Measurements from ENCODE around the gene ABHD12.

The ABHD12 gene

DNA sequence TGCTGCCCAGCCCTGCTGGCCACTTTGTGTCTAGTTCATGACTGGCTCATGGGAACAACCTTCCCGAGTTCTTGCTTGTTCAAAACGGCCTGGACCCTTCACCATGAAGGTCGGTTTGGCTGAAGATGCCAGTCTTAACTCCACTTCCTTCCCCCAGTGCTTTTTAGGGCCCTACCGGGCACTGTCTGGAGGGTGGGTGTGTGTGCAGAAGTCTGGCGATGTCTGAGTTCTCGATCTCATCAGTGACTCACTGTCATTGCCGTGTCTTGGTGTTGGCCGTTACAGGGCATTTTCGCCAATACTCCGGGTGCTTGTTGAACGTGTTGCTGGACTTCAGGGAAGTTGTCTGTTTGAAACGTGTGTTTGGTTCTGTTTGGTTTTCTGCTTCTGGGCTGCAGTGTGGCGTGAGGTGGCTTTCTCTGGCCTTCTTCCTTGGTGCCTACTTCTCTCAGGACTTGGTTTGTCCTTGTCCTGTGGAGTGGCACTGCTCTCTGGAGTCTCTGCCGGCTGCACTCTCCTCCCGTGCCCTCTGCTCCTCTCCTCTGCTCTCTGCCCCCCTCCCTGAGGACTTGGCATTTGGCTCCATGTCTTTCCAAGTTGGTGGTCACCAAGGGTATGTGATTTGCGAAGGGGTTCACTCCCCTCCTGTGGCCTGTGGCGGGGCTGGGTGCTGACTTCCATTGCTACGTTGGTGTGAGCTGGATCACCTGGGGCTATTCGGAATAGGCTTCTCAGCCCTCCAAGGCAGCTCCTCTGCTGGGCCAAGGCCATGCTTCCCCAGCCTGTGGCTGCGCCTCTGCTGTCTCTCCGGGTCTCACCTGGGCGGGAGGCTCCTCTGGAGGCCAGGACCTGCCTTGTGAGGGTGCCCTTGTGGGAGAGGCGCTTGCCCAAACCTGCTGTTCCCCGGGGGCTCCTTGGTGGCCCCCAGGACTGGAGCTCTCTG, 104.5 kb downstream of the ABHD12 start:
- ATAC-seq, result no peak
- TF ChIP-seq GLIS3 (CRISPR knock-in tag; IDR thresholded peaks at IDR 0.05), result no peak
- no peak for TF ChIP-seq ZNF70 (CRISPR knock-in tag; IDR thresholded peaks at IDR 0.05)
- TF ChIP-seq RARB (CRISPR knock-in tag; IDR thresholded peaks at IDR 0.05), result no peak
- TF ChIP-seq ISL1 (CRISPR knock-in tag; IDR thresholded peaks at IDR 0.05), result no peak
- no peak for TF ChIP-seq OSR1 (CRISPR knock-in tag; IDR thresholded peaks at IDR 0.05)
- TF ChIP-seq ARNTL (CRISPR knock-in tag; IDR thresholded peaks at IDR 0.05; ENCODE audit: borderline replicate concordance, low read depth), result no peak
- no peak for TF ChIP-seq SNAI2 (CRISPR knock-in tag; IDR thresholded peaks at IDR 0.05)
- no peak for TF ChIP-seq BACH2 (CRISPR knock-in tag; IDR thresholded peaks at IDR 0.05; ENCODE audit: borderline replicate concordance)
- no peak for TF ChIP-seq TOX (CRISPR knock-in tag; IDR thresholded peaks at IDR 0.05; ENCODE audit: borderline replicate concordance)
- TF ChIP-seq PPARA (CRISPR knock-in tag; IDR thresholded peaks at IDR 0.05; ENCODE audit: borderline replicate concordance), result no peak
- TF ChIP-seq, protein P1, sequence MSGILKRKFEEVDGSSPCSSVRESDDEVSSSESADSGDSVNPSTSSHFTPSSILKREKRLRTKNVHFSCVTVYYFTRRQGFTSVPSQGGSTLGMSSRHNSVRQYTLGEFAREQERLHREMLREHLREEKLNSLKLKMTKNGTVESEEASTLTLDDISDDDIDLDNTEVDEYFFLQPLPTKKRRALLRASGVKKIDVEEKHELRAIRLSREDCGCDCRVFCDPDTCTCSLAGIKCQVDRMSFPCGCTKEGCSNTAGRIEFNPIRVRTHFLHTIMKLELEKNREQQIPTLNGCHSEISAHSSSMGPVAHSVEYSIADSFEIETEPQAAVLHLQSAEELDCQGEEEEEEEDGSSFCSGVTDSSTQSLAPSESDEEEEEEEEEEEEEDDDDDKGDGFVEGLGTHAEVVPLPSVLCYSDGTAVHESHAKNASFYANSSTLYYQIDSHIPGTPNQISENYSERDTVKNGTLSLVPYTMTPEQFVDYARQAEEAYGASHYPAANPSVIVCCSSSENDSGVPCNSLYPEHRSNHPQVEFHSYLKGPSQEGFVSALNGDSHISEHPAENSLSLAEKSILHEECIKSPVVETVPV (CRISPR knock-in tag; IDR thresholded peaks at IDR 0.05), result no peak
- TF ChIP-seq, protein P2, sequence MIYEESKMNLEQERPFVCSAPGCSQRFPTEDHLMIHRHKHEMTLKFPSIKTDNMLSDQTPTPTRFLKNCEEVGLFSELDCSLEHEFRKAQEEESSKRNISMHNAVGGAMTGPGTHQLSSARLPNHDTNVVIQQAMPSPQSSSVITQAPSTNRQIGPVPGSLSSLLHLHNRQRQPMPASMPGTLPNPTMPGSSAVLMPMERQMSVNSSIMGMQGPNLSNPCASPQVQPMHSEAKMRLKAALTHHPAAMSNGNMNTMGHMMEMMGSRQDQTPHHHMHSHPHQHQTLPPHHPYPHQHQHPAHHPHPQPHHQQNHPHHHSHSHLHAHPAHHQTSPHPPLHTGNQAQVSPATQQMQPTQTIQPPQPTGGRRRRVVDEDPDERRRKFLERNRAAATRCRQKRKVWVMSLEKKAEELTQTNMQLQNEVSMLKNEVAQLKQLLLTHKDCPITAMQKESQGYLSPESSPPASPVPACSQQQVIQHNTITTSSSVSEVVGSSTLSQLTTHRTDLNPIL (CRISPR knock-in tag; IDR thresholded peaks at IDR 0.05; ENCODE audit: low read depth), result no peak
- TF ChIP-seq, protein P3, sequence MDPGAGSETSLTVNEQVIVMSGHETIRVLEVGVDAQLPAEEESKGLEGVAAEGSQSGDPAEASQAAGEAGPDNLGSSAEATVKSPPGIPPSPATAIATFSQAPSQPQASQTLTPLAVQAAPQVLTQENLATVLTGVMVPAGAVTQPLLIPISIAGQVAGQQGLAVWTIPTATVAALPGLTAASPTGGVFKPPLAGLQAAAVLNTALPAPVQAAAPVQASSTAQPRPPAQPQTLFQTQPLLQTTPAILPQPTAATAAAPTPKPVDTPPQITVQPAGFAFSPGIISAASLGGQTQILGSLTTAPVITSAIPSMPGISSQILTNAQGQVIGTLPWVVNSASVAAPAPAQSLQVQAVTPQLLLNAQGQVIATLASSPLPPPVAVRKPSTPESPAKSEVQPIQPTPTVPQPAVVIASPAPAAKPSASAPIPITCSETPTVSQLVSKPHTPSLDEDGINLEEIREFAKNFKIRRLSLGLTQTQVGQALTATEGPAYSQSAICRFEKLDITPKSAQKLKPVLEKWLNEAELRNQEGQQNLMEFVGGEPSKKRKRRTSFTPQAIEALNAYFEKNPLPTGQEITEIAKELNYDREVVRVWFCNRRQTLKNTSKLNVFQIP (CRISPR knock-in tag; IDR thresholded peaks at IDR 0.05; ENCODE audit: borderline replicate concordance, low read depth), result no peak
- no peak for TF ChIP-seq ZFP30 (CRISPR knock-in tag; IDR thresholded peaks at IDR 0.05)
- TF ChIP-seq PATZ1 (CRISPR knock-in tag; IDR thresholded peaks at IDR 0.05; ENCODE audit: borderline replicate concordance), result no peak
- no peak for TF ChIP-seq TSHZ2 (CRISPR knock-in tag; IDR thresholded peaks at IDR 0.05)
- TF ChIP-seq ZC3H10 (CRISPR knock-in tag; IDR thresholded peaks at IDR 0.05), result no peak
- no peak for TF ChIP-seq ZFP3 (CRISPR knock-in tag; IDR thresholded peaks at IDR 0.05)
- TF ChIP-seq ESRRG (CRISPR knock-in tag; IDR thresholded peaks at IDR 0.05), result no peak

DNA sequence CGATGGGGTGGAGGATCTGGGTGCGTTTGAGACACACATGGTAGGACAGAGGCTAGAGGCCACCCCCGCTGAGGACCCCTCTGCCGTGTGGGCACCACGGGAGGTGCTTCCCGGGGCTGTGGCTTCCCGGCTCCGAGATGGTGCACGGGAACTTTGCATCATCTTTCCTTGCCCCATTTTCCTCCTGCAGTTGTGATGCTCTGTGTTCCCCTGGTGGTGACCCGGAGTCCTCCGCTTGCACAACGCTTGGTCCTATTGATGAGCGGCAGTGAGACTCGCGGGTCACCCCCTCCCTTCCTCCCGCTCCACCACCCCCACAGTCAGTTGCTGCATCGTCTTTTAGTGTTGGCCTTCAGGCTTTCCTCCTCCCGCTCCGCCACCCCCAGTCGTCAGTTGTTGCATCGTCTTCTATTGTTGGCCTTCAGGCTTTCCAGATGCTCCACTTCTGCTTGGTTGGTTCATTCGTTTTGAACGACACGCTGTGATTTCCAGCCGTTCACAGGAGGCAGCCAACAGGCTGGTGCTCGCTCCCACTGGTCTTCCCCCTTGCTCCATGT, 105.5 kb downstream of the ABHD12 start:
- no peak for TF ChIP-seq ZNF70 (CRISPR knock-in tag; IDR thresholded peaks at IDR 0.05)
- no peak for ATAC-seq

- no peak for ATAC-seq
- TF ChIP-seq TSHZ2 (CRISPR knock-in tag; IDR thresholded peaks at IDR 0.05) (no peak), PPARA (CRISPR knock-in tag; IDR thresholded peaks at IDR 0.05; ENCODE audit: borderline replicate concordance) (no peak), OSR1 (CRISPR knock-in tag; IDR thresholded peaks at IDR 0.05) (no peak), ZFP30 (CRISPR knock-in tag; IDR thresholded peaks at IDR 0.05) (no peak), TCF4 (CRISPR knock-in tag; IDR thresholded peaks at IDR 0.05; ENCODE audit: borderline replicate concordance) (no peak), ESRRG (CRISPR knock-in tag; IDR thresholded peaks at IDR 0.05) (no peak), TOX (CRISPR knock-in tag; IDR thresholded peaks at IDR 0.05; ENCODE audit: borderline replicate concordance) (no peak)
- TF ChIP-seq, protein P3 (CRISPR knock-in tag; IDR thresholded peaks at IDR 0.05; ENCODE audit: borderline replicate concordance, low read depth), result no peak
- TF ChIP-seq, protein P2 (CRISPR knock-in tag; IDR thresholded peaks at IDR 0.05; ENCODE audit: low read depth), result no peak
These were observed 106.5 kb downstream of the ABHD12 start for GRCh38 chr20:25284131-25284601.
